Osteocyte (in vitro differentiated cells): ENCODE data around the gene LTB. TPM values are rescaled to one million over a fixed set of nuclear protein-coding genes. Genes with fewer than 3 reads are reported as not detected.

ENCODE experiments used
- DNase-seq: peaks from one replicate; pipeline ENCODE4 v3.0.0; 2021; ENCODE audit warnings: mixed read lengths; ENCODE audit not compliant: unreplicated experiment; ENCODE audit errors: extremely low spot score
- H3K27ac Mint-ChIP-seq: one replicate; pipeline ENCODE4 v1.8.0; 2021; ENCODE audit warnings: mild to moderate bottlenecking, mixed read lengths; ENCODE audit not compliant: unreplicated experiment
- H3K27me3 Mint-ChIP-seq: one replicate; pipeline ENCODE4 v1.8.0; 2021; ENCODE audit warnings: mixed read lengths; ENCODE audit not compliant: unreplicated experiment
- H3K36me3 Mint-ChIP-seq: one replicate; pipeline ENCODE4 v1.8.0; 2021; ENCODE audit warnings: mixed read lengths; ENCODE audit not compliant: unreplicated experiment
- H3K4me1 Mint-ChIP-seq: one replicate; pipeline ENCODE4 v1.8.0; 2021; ENCODE audit warnings: mixed read lengths; ENCODE audit not compliant: unreplicated experiment
- H3K4me3 Mint-ChIP-seq: one replicate; pipeline ENCODE4 v1.8.0; 2021; ENCODE audit warnings: mild to moderate bottlenecking, moderate library complexity, mixed read lengths; ENCODE audit not compliant: unreplicated experiment
- H3K9me3 Mint-ChIP-seq: one replicate; pipeline ENCODE4 v1.8.0; 2021; ENCODE audit warnings: mixed read lengths; ENCODE audit not compliant: unreplicated experiment
- CTCF ChIP-seq: fragments of 200-600 bp; sonication (generic); IDR thresholded peaks from 2 replicates; pipeline ENCODE4 v1.5.0; 2021; ENCODE audit warnings: antibody characterized with exemption, mild to moderate bottlenecking, moderate library complexity
- total RNA-seq: library from RNA; stranded (reverse); gene quantifications from 2 replicates; pipeline ENCODE4 v1.2.1, GENCODE V29; 2021

The LTB gene
- total RNA-seq, 1 donor from 2014 or later, result not detected

DNA sequence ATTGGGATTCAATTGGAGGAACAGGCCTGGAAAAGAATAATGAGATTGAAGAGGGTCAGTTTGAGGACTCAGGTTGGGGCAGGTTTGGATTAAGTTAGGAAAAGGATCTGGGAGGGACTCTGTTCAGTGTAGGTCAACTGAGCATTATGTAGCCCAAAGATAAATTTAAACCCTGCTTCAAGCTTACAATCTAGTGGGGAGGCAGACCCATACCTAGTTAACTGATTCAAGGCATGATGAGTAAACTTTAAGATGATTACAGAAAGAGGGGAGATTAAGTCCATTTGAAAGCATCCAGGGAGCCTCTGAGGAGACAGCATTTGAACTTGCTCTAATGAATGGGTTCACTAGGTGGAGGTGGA is 21.5 kb downstream of the LTB start:
- peaks cover 25% of the 10 kb centered on the region for H3K4me1 Mint-ChIP-seq
- H3K27ac Mint-ChIP-seq, result peak overlapping the region; percentile 48
- no peak for TF ChIP-seq CTCF
- no peaks in the 10 kb centered on the region for H3K27me3 Mint-ChIP-seq
- no peak for DNase-seq
- peaks cover 30% of the 10 kb centered on the region for H3K36me3 Mint-ChIP-seq
- H3K4me3 Mint-ChIP-seq, result no peak overlapping the region
- H3K9me3 Mint-ChIP-seq, result no peaks in the 10 kb centered on the region

DNA sequence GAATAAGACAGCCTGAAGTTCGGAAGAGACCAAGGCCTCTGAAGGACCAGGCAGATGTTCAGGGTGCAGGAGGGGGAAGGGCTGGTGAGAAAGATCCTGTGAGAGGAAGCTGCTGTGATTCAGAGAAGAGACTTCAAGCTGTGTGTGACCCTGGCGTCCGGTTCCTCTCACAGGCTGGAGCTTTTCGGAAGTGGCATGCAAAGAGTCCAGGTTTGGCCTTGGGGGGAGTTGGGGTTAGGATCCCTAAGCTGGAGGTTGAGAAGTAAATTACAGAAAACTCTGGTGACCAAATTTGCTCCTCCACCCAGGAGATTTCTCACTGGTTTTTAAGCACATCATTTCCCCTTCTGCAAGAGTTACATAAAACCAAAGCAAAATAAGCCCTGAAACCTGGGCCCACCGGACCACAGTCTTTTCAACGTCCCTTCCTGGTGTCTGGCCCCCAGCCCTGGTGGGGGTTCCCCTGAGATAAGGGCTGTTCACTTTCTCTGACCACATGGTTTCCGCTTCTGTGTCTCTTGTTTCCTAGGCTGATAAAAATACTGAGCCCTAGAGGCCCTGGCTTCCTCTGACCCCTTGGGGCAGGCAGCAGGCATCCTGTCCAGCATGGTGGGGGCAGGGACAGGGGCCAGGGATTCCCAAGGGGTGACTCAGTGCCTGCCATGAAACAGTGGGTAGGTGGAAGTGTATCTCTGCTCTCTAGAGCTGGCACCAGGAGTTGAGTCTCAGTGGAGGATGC is 22.1 kb downstream of the LTB start:
- TF ChIP-seq CTCF, result no peak
- H3K9me3 Mint-ChIP-seq, result no peaks in the 10 kb centered on the region
- H3K36me3 Mint-ChIP-seq, result peaks cover 30% of the 10 kb centered on the region
- H3K4me1 Mint-ChIP-seq, result peaks cover 25% of the 10 kb centered on the region
- DNase-seq, result no peak
- no peak overlapping the region for H3K4me3 Mint-ChIP-seq
- H3K27me3 Mint-ChIP-seq, result no peaks in the 10 kb centered on the region
- peak overlapping the region; percentile 72 for H3K27ac Mint-ChIP-seq

GRCh38 chr6:31559606-31559957 is 22.6 kb downstream of the LTB start:
- peaks cover 32% of the 10 kb centered on the region for H3K36me3 Mint-ChIP-seq
- DNase-seq, result no peak
- peak overlapping the region; percentile 72 for H3K27ac Mint-ChIP-seq
- TF ChIP-seq CTCF, result no peak
- H3K27me3 Mint-ChIP-seq, result no peaks in the 10 kb centered on the region
- H3K4me3 Mint-ChIP-seq, result no peak overlapping the region
- H3K9me3 Mint-ChIP-seq, result no peaks in the 10 kb centered on the region
- H3K4me1 Mint-ChIP-seq, result peaks cover 25% of the 10 kb centered on the region

DNA sequence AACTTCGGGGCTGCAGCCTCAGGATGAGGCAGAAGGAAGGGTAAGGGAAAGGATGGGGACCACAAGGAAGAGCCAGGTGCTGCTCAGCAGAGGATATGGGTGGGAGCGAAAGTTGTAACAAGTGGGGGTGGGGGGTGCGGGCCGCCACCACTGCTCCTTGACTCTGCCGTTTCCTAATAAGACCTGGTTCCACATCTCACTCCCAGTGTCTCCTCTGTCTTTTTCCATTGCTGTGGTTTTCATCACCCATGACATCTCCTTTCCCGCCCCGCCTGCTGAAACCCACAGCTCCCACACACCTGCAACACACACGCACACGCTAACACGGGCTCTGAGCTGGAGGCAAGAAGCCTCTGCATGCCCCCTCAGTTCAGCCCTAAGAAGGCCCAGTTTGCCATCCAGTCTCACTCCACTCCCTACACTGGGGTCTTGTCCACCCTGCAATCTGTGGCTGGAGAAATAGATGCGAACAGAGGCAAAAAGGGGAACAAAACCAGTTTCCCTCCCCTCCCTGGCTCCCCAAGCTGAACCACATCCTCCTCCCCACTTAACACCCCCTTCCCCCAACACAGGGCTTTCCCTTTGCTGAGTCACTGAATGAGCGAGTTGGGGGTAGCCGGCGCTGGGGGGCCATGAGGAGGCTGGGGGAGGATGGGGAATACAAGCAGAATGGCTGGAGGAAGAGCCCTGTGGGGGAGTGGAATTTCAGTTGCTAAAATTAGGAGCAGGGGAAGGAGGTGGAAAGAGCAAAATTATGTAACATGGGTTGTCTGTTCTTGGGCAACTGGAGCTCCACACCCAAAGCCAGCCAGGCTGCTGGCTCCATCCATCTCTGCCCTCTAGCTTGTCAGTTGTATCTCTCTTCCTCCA is 23.4 kb downstream of the LTB start:
- TF ChIP-seq CTCF, result no peak
- H3K9me3 Mint-ChIP-seq, result no peaks in the 10 kb centered on the region
- H3K4me1 Mint-ChIP-seq, result peaks cover 25% of the 10 kb centered on the region
- H3K27me3 Mint-ChIP-seq, result no peaks in the 10 kb centered on the region
- DNase-seq, result no peak
- no peak overlapping the region for H3K4me3 Mint-ChIP-seq
- peaks cover 35% of the 10 kb centered on the region for H3K36me3 Mint-ChIP-seq
- peak overlapping the region; percentile 72 for H3K27ac Mint-ChIP-seq

DNA sequence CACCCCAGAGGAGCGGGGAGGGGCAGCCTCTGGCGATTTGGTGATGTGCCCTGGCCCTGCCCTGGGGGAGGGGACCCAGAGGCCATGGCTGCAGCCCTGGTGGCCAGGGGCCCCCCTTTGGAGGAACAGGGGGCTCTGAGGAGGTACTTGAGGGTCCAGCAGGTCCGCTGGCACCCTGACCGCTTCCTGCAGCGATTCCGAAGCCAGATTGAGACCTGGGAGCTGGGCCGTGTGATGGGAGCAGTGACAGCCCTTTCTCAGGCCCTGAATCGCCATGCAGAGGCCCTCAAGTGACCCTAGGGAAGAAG is 24.0 kb downstream of the LTB start:
- H3K4me3 Mint-ChIP-seq, result no peak overlapping the region

More for the DNA sequence above, 24.0 kb downstream of the LTB start:
- H3K9me3 Mint-ChIP-seq, result no peaks in the 10 kb centered on the region
- H3K27me3 Mint-ChIP-seq, result no peaks in the 10 kb centered on the region
- no peak overlapping the region for H3K27ac Mint-ChIP-seq
- H3K36me3 Mint-ChIP-seq, result peaks cover 36% of the 10 kb centered on the region
- no peak for TF ChIP-seq CTCF
- peaks cover 25% of the 10 kb centered on the region for H3K4me1 Mint-ChIP-seq
- no peak for DNase-seq
